ENCODE measurements around the gene SHC3.

The SHC3 gene

DNA sequence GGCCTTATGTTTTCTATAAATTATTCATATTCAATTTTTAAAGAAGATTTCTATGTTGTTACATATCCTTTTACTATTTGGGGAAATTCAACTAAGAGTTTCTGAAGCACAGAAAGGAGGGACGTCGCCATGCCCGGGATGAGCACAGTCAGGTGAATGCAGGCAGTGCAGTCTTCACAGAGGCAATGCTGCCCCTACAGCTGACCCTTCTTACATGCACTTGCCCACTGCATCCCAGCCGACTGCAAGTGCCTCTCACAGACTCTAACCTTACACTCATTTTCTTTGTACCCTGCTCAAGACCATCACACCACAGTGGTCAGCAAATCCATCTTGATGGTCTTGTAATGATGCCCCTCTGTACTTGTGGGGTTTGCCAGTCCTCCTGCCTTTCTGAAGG is 73.8 kb downstream of the SHC3 start:
- no peak for TF ChIP-seq CTCF (conservative IDR thresholded peaks at IDR 0.05)
- no peak overlapping the region for H3K27ac ChIP-seq

DNA sequence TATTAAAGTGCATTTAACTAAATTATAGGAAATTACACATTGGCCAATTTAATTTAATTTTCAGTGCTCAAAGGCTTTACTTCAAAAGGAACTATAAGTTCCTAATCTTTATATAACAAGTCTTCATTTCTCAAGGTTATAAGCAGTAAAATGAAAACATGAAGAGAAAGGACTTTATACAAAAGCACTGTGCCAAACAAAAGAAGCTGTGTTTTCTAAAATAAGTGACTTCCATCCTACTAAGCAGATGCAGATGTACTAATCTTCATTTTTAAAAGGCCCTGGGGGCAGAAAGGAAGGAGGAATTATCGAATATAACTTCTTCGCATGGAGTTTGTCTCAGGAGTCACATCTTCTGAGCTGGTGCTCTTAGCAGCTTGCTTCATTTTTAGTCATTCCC is 81.4 kb downstream of the SHC3 start:
- no peak for TF ChIP-seq CTCF (conservative IDR thresholded peaks at IDR 0.05)
- no peak overlapping the region for H3K27ac ChIP-seq

GRCh38 chr9:89096807-89097206 is 81.8 kb downstream of the SHC3 start:
- H3K27ac ChIP-seq: no peak overlapping the region
- TF ChIP-seq CTCF (conservative IDR thresholded peaks at IDR 0.05): no peak

DNA sequence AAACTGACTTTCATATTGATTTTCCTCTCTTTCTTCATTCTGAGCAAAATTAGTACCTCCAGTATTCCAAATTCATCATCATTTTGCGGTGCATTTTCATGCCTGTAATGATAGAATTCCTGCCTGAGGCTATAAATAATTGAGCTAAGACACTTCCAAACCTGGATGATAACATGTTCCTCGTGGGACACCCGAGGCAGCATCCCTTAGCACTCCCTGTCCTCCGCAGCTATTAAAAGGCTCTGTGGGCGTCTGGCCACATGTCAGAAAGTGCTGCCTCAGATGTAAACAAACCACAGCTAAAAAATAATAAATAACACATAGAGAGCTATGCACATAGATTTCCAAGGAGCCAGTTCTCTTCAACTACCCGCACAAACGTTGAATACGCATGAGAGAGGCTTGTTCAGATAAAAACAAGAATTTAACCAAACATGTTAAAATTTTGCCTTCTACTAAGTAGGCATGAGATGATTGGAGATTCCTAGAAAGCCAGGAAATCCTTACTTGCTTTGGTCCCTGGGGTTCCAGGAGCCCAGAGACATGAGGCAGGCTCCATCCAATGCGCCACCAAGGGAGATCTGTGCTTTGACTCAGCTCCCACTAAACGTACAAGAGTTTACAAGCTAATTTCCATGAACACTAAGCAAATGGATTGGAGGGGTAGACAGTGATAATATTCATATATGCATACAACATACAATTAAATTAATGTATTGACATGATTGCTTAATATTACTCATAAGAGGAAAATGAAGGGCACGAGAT is 82.7 kb downstream of the SHC3 start:
- no peak overlapping the region for H3K27ac ChIP-seq
- no peak for TF ChIP-seq CTCF (conservative IDR thresholded peaks at IDR 0.05)

- H3K27ac ChIP-seq: no peak overlapping the region
- TF ChIP-seq CTCF (conservative IDR thresholded peaks at IDR 0.05): no peak
These were observed 85.2 kb downstream of the SHC3 start for GRCh38 chr9:89093201-89093975.

GRCh38 chr9:89089176-89089575 is 89.4 kb downstream of the SHC3 start:
- no peak for TF ChIP-seq CTCF (conservative IDR thresholded peaks at IDR 0.05)

GRCh38 chr9:89083626-89084025 is 95.0 kb downstream of the SHC3 start:
- no peak for TF ChIP-seq CTCF (conservative IDR thresholded peaks at IDR 0.05)
- H3K27ac ChIP-seq: no peak overlapping the region

More at GRCh38 chr9:89089176-89089575, 89.4 kb downstream of the SHC3 start:
- no peak overlapping the region for H3K27ac ChIP-seq

Measured in VCaP (cell line).